ENCODE data around the gene MED25.

The MED25 gene

DNA sequence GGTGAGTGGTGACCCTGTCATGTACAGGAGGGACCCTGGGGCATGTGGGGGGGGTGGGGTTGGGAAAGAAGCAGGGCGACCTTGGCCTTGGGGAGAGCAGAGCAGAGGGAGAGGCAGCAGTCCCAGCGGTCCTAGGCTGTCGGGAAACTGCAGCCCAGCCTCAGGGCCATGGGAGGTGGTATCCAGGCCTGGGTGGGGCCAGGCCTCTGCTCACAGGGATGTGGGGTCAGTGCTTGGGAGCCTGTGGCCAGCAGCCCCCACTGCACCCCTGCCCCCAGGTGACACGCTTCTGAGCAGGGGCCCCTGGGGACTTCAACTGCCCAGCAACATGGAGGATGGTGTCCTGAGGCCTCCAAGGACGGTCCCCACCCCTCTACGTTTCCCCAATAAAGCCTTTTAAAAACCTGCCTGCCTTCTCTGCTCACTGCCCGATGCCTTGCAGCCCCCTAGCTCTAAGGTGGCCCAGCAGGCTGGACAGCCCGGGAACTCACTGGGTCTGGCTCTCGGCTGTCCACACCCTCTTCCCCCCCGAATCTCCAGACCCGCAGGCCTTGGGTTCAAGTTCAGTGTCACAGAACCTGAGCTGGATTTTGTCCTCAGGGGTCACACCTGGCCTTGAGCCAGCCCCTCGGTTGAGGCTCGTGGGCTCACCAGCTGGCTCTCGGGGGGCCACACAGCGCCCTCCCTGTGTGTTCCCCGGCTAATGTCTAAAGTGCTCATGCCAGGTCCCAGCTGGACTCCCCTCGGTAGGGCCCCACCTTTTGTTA lies 42.4 kb downstream of the MED25 start:
- TF ChIP-seq ARNT (IDR thresholded peaks at IDR 0.05) (no peak), ELF4 (IDR thresholded peaks at IDR 0.05) (no peak), CTBP1 (IDR thresholded peaks at IDR 0.05; ENCODE audit: borderline replicate concordance) (no peak), SUZ12 (IDR thresholded peaks at IDR 0.05) (no peak), FOXM1 (IDR thresholded peaks at IDR 0.05; ENCODE audit: borderline replicate concordance) (no peak), SP1 (IDR thresholded peaks at IDR 0.05) (no peak), HDGF (IDR thresholded peaks at IDR 0.05; ENCODE audit: borderline replicate concordance) (no peak)
- POLR2A ChIA-PET, result interaction anchor here (1.2 to 1.5 kb wide), 2 partner anchors 9 to 10 kb away, joined by 6 to 7 read pairs; partner anchors contain the start of gene PTOV1
- no peak for DNase-seq (ENCODE audit: extremely low spot score)
- CTCF ChIA-PET, result no interaction called here

DNA sequence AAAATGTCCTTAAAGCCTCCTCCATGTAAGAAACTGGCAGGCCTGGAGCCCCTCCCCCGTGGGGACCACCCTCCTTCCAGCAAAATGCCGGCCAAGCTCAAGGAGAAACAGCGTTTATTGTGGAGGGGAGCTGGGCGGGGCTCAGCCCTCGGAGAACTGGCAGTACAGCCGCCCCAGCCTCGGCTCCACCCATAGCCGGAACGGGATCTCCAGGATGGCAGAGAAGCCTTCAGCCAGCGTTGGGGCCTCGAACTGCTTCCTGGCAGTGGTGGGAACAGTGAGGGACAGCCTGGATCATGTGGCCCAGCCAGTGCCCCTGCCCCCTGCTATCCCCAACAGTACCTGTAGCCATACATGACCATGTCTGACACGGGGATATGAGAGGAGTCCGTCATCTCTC lies 43.0 kb downstream of the MED25 start:
- ChIA-PET POLR2A (interaction anchor here (1.2 to 1.5 kb wide), 2 partner anchors 8 to 10 kb away, joined by 6 to 7 read pairs; partner anchors contain the start of gene PTOV1), CTCF (no interaction called here)

DNA sequence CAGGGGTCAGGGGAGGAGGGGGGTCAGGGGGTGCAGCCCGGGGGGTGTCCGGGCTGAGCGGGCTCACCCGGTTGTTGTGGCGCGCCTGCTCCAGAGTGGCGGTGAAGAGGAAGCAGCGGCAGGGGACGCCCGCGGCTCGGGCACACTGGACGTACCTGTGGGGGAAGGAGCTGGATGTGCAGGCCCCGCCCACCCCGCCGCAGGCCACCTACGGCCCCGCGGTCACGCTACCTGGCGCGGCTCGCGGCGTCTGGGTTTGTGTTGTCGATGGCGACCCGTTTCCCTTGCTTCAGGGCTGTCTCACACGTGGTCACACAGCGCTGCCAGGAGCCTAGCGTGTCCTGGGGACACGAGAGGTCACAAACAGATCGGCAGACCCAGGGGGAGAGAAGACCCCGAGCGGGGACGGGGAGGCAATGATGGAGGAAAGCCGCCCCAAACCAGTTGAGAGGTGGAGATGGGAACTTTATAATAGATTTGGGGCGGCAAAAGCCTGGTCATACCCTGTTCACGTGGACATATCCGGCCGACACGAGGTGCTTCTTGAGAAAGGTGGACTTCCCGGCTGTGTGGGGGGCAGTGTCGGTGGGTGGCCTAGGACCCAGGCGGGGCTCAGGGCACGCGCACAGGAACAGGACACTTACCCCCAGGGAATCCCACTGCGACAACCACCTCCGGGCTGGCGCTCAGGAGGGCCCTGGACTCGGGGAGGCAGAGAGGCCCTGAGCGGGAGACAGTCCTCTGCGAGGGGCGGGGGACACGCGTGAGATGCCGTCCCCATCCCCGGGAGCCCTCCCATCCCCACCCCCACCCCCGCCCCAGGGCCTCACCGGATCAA lies 43.7 kb downstream of the MED25 start:
- ChIA-PET POLR2A (interaction anchor here (1.2 to 1.5 kb wide), 3 partner anchors 8 to 11 kb away, joined by 4 to 7 read pairs (median 6); partner anchors contain the start of gene PTOV1), CTCF (no interaction called here)
- TF ChIP-seq FOXK2 (IDR thresholded peaks at IDR 0.05) (no peak), ARNT (IDR thresholded peaks at IDR 0.05) (no peak), L3MBTL2 (conservative IDR thresholded peaks at IDR 0.05) (no peak), BHLHE40 (IDR thresholded peaks at IDR 0.05; ENCODE audit: borderline replicate concordance) (no peak), FOXA1 (IDR thresholded peaks at IDR 0.05) (no peak), ZNF384 (IDR thresholded peaks at IDR 0.05) (no peak), TARDBP (IDR thresholded peaks at IDR 0.05) (no peak), SP1 (IDR thresholded peaks at IDR 0.05) (no peak)
- no peak for DNase-seq (ENCODE audit: extremely low spot score)

More for the DNA sequence above, 43.0 kb downstream of the MED25 start:
- DNase-seq (ENCODE audit: extremely low spot score), result peak; percentile 11
- TF ChIP-seq ARNT (IDR thresholded peaks at IDR 0.05) (no peak), CTBP1 (IDR thresholded peaks at IDR 0.05; ENCODE audit: borderline replicate concordance) (no peak), HDGF (IDR thresholded peaks at IDR 0.05; ENCODE audit: borderline replicate concordance) (no peak), BHLHE40 (IDR thresholded peaks at IDR 0.05; ENCODE audit: borderline replicate concordance) (no peak), ZNF384 (IDR thresholded peaks at IDR 0.05) (no peak), NFRKB (IDR thresholded peaks at IDR 0.05) (no peak), FOXK2 (IDR thresholded peaks at IDR 0.05) (no peak), TARDBP (IDR thresholded peaks at IDR 0.05) (no peak), SP1 (IDR thresholded peaks at IDR 0.05) (no peak), ELF4 (IDR thresholded peaks at IDR 0.05) (no peak), LEF1 (IDR thresholded peaks at IDR 0.05; ENCODE audit: borderline replicate concordance) (no peak), FOXA1 (IDR thresholded peaks at IDR 0.05) (no peak), L3MBTL2 (conservative IDR thresholded peaks at IDR 0.05) (no peak), SUZ12 (IDR thresholded peaks at IDR 0.05) (no peak), FOXM1 (IDR thresholded peaks at IDR 0.05; ENCODE audit: borderline replicate concordance) (no peak)
- TF ChIP-seq, protein P1, sequence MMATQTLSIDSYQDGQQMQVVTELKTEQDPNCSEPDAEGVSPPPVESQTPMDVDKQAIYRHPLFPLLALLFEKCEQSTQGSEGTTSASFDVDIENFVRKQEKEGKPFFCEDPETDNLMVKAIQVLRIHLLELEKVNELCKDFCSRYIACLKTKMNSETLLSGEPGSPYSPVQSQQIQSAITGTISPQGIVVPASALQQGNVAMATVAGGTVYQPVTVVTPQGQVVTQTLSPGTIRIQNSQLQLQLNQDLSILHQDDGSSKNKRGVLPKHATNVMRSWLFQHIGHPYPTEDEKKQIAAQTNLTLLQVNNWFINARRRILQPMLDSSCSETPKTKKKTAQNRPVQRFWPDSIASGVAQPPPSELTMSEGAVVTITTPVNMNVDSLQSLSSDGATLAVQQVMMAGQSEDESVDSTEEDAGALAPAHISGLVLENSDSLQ (IDR thresholded peaks at IDR 0.05), result no peak

DNA sequence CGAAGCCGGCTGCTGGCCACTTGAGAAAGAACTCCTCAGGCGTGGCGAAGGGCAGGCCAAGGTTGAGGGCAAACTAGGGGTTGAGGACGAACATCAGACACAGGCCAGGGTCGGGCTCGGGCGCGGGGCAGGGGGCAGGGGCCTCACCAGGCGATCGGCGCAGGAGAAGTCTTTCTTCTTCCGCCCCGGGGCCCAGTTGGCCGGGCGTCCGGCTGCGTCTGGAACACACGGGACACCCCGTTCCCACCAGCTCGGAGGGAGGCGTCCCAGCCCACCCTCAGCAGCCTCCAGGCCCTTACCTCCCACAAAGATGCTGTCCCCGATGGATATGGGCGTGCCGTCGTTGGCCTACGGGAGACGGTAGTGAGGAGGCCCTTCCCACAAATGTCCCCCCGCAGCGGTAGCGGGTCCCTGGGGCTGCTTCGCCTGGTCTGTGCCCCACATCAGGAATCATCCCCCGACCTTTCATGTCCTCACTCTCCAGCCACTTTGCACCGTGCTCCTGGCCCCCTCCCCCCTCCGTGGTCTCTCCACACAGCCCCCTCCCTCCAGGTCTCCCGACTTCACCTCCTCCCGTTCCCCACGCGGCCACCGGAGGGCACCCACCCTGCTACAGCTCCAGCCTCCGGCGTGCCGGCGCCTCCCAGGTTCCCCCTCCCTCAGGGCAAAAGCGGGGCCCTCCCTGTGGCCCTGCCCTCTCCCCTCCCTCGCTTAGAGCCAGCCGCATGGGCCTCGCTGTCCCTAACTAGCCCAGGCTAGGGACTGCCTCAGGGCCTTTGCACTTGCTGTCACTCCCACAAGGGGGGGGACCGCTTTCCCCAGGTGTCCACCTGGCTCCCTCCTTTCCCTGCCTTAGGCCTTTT lies 44.5 kb downstream of the MED25 start:
- CTCF ChIA-PET, result no interaction called here
- DNase-seq (ENCODE audit: extremely low spot score), result peak; percentile 43
- POLR2A ChIA-PET, result interaction anchor here (1.4 to 3.0 kb wide), 2 partner anchors 10 to 14 kb away, joined by 4 to 26 read pairs; partner anchors contain the start of genes AKT1S1 and TBC1D17
- TF ChIP-seq FOXK2 (IDR thresholded peaks at IDR 0.05) (no peak), ARNT (IDR thresholded peaks at IDR 0.05) (no peak), LEF1 (IDR thresholded peaks at IDR 0.05; ENCODE audit: borderline replicate concordance) (no peak), FOXA1 (IDR thresholded peaks at IDR 0.05) (no peak), ELF4 (IDR thresholded peaks at IDR 0.05) (no peak), FOXM1 (IDR thresholded peaks at IDR 0.05; ENCODE audit: borderline replicate concordance) (no peak), HDGF (IDR thresholded peaks at IDR 0.05; ENCODE audit: borderline replicate concordance) (no peak), ZNF384 (IDR thresholded peaks at IDR 0.05) (no peak)
- TF ChIP-seq, protein P1 (IDR thresholded peaks at IDR 0.05), result no peak

DNA sequence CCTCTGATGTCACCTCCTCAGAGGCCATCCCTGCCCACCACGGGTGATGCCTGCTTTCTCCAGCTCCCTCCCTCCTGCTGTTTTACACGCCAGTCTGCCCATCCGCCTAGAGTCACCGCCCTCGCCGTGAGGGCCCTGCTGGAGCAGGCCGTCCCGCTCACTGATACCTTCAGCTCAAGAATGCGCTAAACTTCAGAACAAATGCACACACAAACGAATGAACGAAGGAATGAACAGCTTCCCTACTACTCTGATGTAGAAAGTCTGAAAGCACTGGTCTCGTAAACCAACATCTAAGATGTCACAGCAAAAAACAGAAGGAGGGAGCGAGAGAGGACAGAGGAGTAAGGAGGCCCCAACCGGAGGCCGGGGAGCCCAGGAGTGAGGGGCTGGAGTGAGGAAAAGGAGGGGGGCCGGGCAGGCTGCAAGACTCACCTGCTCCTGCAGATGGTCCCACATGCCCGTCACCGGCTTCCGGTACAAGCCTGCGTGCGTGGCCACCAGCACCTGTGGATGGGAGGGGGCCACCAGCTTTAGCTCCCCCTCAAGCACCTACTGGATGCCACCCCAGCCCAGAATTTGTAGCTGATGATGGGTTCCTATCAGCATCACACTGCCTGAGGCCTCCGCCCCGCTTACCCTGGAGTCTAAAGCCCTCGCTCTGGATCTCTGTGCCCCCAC lies 45.3 kb downstream of the MED25 start:
- TF ChIP-seq HDGF (IDR thresholded peaks at IDR 0.05; ENCODE audit: borderline replicate concordance) (no peak), FOXM1 (IDR thresholded peaks at IDR 0.05; ENCODE audit: borderline replicate concordance) (no peak), BHLHE40 (IDR thresholded peaks at IDR 0.05; ENCODE audit: borderline replicate concordance) (no peak), TARDBP (IDR thresholded peaks at IDR 0.05) (no peak), CTBP1 (IDR thresholded peaks at IDR 0.05; ENCODE audit: borderline replicate concordance) (no peak), NFRKB (IDR thresholded peaks at IDR 0.05) (no peak), FOXK2 (IDR thresholded peaks at IDR 0.05) (no peak), LEF1 (IDR thresholded peaks at IDR 0.05; ENCODE audit: borderline replicate concordance) (no peak), SP1 (IDR thresholded peaks at IDR 0.05) (no peak), L3MBTL2 (conservative IDR thresholded peaks at IDR 0.05) (no peak), SUZ12 (IDR thresholded peaks at IDR 0.05) (no peak), ELF4 (IDR thresholded peaks at IDR 0.05) (no peak), FOXA1 (IDR thresholded peaks at IDR 0.05) (no peak)
- TF ChIP-seq, protein P1 (IDR thresholded peaks at IDR 0.05), result no peak
- POLR2A ChIA-PET, result interaction anchor here (0.8 to 3.0 kb wide), 3 partner anchors 11 to 13 kb away, joined by 4 to 26 read pairs (median 6); partner anchors contain the start of genes AKT1S1, PTOV1 and TBC1D17
- CTCF ChIA-PET, result no interaction called here

More for the DNA sequence above, 45.3 kb downstream of the MED25 start:
- no peak for DNase-seq (ENCODE audit: extremely low spot score)
